HG03571 (cell line): Measurements from ENCODE around the gene DNAJC21.

Experiments
- ATAC-seq: cut with Tn5 transposase; IDR thresholded peaks from one replicate; pipeline ENCODE4 v1.9.1; 2021; ENCODE audit not compliant: unreplicated experiment

DNAJC21 gene

GRCh38 chr5:34929134-34929719 is at the start of gene DNAJC21:
TSS of gene DNAJC21 (plus strand) at chr5:34929559. CDS start at chr5:34929820, 261 bp downstream.
- peak; percentile 88 for ATAC-seq

GRCh38 chr5:34881246-34881645 is 48.1 kb upstream of the DNAJC21 start:
- no peak for ATAC-seq

- ATAC-seq, result no peak
These were observed 42.8 kb upstream of the DNAJC21 start for GRCh38 chr5:34886392-34887119.

- no peak for ATAC-seq
These were observed 40.0 kb upstream of the DNAJC21 start for GRCh38 chr5:34889394-34889793.

- no peak for ATAC-seq
These were observed 37.4 kb upstream of the DNAJC21 start for GRCh38 chr5:34891981-34892380.

GRCh38 chr5:34892414-34892813 is 36.9 kb upstream of the DNAJC21 start:
- no peak for ATAC-seq

GRCh38 chr5:34894716-34895115 is 34.6 kb upstream of the DNAJC21 start:
- ATAC-seq, result no peak

GRCh38 chr5:34895641-34896419 is 33.5 kb upstream of the DNAJC21 start:
- ATAC-seq, result no peak

- no peak for ATAC-seq
These were observed 31.7 kb upstream of the DNAJC21 start for GRCh38 chr5:34897646-34898045.

- ATAC-seq, result peak; percentile 81
These were observed 31.0 kb upstream of the DNAJC21 start for GRCh38 chr5:34898258-34898895.

GRCh38 chr5:34899066-34899465 is 30.3 kb upstream of the DNAJC21 start:
- ATAC-seq, result no peak

GRCh38 chr5:34900652-34901051 is 28.7 kb upstream of the DNAJC21 start:
- ATAC-seq, result no peak

GRCh38 chr5:34903260-34903659 is 26.1 kb upstream of the DNAJC21 start:
- ATAC-seq, result no peak

- no peak for ATAC-seq
These were observed 23.8 kb upstream of the DNAJC21 start for GRCh38 chr5:34905564-34905963.

GRCh38 chr5:34913072-34913471 is 16.3 kb upstream of the DNAJC21 start:
- ATAC-seq, result no peak

- ATAC-seq, result peak; percentile 24
These were observed 14.7 kb upstream of the DNAJC21 start for GRCh38 chr5:34914671-34915138.

- peak; percentile 98 for ATAC-seq
These were observed 14.1 kb upstream of the DNAJC21 start, which contains the start of the genes BRIX1 and RAD1 for GRCh38 chr5:34915139-34915855. TSS of gene BRIX1 (plus strand) at chr5:34915711. CDS start at chr5:34915739, 28 bp downstream. TSS of gene RAD1 (minus strand) at chr5:34915504. CDS start at chr5:34914892, 612 bp downstream.

GRCh38 chr5:34915856-34916192 is 13.5 kb upstream of the DNAJC21 start:
- ATAC-seq, result peak; percentile 13

- no peak for ATAC-seq
These were observed 12.8 kb upstream of the DNAJC21 start for GRCh38 chr5:34916518-34916917.

- ATAC-seq, result no peak
These were observed 11.3 kb upstream of the DNAJC21 start for GRCh38 chr5:34918025-34918424.

GRCh38 chr5:34919077-34919476 is 10.3 kb upstream of the DNAJC21 start:
- no peak for ATAC-seq
